HG03045 (cell line): Measurements from ENCODE around the gene DCLK1.

Source experiments
- ATAC-seq: cut with Tn5 transposase; IDR thresholded peaks from one replicate; pipeline ENCODE4 v1.9.1; 2021; ENCODE audit warnings: mild to moderate bottlenecking, moderate library complexity; ENCODE audit not compliant: unreplicated experiment

Gene DCLK1

DNA sequence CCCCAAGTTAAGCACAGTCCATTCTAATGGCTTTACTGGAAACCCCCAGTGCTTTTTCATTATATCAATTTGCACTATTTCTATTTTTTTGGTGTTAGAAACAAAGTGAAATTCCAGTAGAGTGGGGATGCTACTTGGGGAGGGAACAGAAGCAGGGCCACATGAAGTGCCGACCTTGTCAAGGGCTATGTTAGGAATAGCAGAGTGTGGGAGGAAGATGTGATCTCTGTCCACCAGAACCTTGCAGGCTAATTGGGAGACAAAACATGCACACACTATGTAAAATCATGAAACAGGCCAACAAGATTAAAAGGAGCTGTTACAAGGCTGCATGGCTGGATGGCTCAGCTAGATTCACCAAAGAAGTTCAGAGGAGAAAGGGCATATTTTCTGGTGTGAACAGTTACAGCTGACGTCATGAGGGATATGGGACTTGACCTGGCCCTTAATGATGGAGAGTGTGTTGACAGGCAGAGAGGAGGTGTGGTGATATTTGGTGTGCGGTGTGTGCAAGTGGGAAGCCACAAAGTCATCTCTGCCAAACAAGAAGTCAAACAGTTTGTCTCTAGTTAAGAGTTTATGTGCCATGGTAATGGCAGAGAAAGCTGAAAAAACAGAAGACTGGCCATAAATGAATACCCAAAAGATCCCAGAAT lies 336.3 kb downstream of the DCLK1 start:
- no peak for ATAC-seq

DNA sequence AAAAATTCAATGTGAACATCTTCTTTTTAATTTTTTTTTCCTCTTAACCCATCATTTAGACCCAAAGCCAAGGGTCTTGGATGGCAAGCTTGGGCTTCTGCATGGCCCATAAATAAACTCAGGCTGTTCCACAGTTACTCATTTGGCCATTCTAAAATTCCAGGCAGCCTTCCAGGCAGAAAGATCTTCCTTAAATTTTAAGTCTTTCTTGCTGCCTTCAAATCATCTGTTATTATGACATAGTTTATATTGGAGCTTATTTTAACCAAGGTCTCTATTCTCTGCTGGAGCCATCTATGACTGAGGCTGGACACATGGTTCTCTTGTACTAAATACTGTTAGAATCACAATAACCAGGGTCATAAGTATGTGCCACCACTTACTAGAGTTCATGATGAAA lies 337.4 kb downstream of the DCLK1 start:
- ATAC-seq = no peak

- no peak for ATAC-seq
These were observed 338.3 kb downstream of the DCLK1 start for GRCh38 chr13:35792911-35793310.

DNA sequence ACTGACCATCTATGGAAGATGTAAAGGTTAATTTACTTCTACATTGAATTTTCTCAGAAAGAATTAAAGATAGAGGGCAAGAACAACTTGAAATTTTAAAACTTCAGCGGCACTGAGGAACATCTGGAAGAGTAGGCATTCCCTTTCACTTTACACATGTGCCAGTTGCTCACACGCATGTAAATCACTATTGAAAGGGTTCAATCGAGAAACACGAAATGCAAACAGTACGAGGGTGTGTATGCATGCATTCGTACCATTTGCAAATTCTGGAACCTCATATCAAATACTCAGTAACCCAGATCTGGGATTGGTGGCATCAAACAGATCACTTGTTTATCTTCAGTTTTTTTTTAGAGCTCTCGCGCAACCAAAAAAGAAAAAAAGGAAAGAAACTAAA lies 339.2 kb downstream of the DCLK1 start:
- no peak for ATAC-seq

GRCh38 chr13:35791184-35791851 lies 339.9 kb downstream of the DCLK1 start:
- ATAC-seq = no peak

- no peak for ATAC-seq
These were observed 341.6 kb downstream of the DCLK1 start for GRCh38 chr13:35789335-35790165.

DNA sequence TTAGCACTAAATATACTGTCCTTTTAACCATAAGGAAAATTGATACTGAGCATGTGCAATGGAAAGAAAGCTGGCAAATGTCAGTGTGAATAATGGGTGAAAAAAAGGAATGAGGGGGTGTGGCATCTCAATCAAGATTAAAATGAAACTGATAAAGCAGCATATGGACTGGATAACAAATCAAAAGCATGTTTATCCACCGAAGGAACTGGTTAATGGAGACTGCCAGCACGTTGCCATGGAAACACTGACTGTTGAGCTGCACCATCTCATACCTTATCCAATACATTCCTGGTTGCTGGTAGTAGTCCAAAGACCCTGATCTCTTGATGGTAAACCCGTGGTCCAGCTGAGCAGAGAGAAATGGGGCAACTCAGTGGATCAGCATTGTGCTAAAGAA lies 343.2 kb downstream of the DCLK1 start:
- ATAC-seq = no peak

DNA sequence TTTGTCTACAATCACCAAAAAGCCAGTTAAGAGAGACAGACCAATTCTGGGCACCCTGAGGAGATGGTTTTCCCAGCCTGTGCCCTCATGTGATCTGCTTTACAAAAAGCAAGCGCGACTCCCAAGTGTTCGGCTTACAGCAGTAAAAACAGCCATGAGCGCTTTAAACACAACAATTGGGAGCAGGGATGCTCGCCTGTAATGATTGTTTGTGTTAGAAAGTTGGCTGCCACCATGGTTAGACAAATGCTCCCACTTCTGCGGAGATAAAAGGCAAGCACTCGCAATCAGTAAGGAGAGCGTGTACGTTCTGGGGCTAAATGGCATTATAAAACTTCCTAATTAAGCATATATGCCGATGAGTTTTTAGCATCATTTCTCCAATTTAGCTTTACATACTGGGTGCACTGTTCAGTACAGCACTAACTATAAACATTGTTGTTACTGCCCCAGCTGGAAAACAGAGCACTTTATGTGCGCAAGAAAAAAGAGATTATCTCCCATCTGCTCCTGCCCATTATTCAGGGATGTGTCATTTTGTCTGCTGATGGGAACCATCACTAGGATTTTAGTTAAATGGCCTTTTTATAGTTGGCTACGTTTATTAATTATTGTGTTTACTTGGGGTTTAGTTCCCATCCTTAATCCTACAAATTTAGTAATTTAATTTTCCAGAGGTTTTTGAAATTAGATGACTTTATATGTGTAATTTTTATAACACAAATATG lies 345.4 kb downstream of the DCLK1 start:
- ATAC-seq = no peak

- no peak for ATAC-seq
These were observed 346.8 kb downstream of the DCLK1 start for GRCh38 chr13:35784286-35784951.

GRCh38 chr13:35782793-35783192 lies 348.4 kb downstream of the DCLK1 start:
- ATAC-seq = no peak

GRCh38 chr13:35781036-35782000 lies 349.9 kb downstream of the DCLK1 start:
- no peak for ATAC-seq

GRCh38 chr13:35780613-35781012 lies 350.6 kb downstream of the DCLK1 start:
- no peak for ATAC-seq

GRCh38 chr13:35771898-35772297 lies 359.3 kb downstream of the DCLK1 start:
- no peak for ATAC-seq

- ATAC-seq = no peak
These were observed 360.4 kb downstream of the DCLK1 start for GRCh38 chr13:35770756-35771297.

DNA sequence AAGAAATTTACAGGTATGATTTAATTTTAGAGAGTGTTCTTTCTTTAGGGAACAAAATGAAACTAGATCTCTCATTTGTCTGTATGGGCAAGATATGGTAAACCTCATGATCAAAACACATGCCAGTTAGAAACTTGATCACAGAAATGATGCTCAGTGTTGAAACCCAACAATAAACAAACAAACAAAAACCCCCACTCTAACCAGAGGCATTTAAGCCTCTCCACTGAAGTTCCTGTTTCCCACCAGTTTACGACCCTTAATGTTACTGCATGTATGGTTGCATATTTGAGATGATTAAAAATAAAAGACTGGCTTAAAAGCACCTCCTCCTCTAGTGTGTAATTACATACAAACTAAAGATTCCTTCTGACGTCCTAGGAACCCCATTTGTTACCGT lies 361.4 kb downstream of the DCLK1 start:
- ATAC-seq = no peak

DNA sequence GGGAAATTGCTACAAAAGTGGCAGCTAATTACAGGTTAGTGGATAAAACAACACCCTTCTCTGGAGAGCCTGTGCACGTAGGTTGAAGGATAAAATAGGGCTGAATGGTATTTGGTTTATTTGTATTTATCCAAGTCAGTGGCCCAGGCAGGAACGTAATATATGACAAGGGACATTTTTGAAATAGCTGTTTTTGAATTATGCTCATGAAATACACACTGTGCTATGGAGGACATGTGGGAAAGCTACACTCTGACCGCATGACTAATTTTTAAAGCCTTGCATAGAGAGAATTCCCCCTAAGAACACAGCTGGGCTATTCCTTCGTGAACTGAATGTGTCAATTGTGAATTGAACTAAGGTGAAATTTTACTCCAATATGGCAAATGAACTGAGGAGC lies 362.6 kb downstream of the DCLK1 start:
- ATAC-seq = no peak

- ATAC-seq = no peak
These were observed 363.1 kb downstream of the DCLK1 start for GRCh38 chr13:35768073-35768472.

GRCh38 chr13:35767256-35767976 lies 363.8 kb downstream of the DCLK1 start:
- ATAC-seq = no peak

DNA sequence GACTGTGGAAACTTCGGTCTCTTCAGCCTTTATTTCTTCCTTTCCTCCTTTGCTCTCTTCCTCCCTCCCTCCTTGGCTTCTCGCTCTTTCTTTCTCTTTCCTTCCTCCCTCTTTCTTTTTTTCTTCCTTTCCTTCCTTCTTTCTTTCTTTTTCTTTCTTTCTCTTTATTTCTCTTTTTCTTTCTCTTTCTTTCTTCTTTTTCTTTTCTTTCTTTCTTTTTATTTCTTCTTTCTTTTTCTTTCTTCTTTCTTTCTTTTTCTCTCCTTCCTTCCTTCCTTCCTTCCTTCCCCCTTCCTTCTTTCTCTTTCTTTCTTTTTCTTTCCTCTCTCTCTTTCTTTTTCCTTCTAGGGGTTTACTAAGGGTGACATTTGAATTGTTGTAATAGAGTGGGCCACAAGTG lies 364.5 kb downstream of the DCLK1 start:
- no peak for ATAC-seq
